Measurements from ENCODE around the gene GUCY1A1.

Gene GUCY1A1

GRCh38 chr4:155706147-155706546, 39.5 kb downstream of the GUCY1A1 start:
- no peak for TF ChIP-seq CTCF (conservative IDR thresholded peaks at IDR 0.05; ENCODE audit: low read depth)
- POLR2A ChIA-PET (ENCODE audit: low non-redundant PET): no interaction called here
- DNase-seq (ENCODE audit: low spot score): no peak
- CTCF ChIA-PET: interaction anchor here (0.6 to 0.7 kb wide), 2 partner anchors 18 to 1345 kb away, joined by 3 read pairs; no protein-coding TSS in a partner anchor
- H3K27ac ChIP-seq: no peak overlapping the region

GRCh38 chr4:155707251-155707650, 40.6 kb downstream of the GUCY1A1 start:
- no peak overlapping the region for H3K27ac ChIP-seq
- CTCF ChIA-PET: interaction anchor here (0.5 kb wide), 1 partner anchor 1744 kb away, joined by 5 read pairs; no protein-coding TSS in a partner anchor
- no peak for TF ChIP-seq CTCF (conservative IDR thresholded peaks at IDR 0.05; ENCODE audit: low read depth)
- POLR2A ChIA-PET (ENCODE audit: low non-redundant PET): interaction anchor here (0.6 kb wide), 1 partner anchor 212 kb away, joined by 3 read pairs; no protein-coding TSS in a partner anchor
- DNase-seq (ENCODE audit: low spot score): no peak

- no peak for TF ChIP-seq CTCF (conservative IDR thresholded peaks at IDR 0.05; ENCODE audit: low read depth)
- POLR2A ChIA-PET (ENCODE audit: low non-redundant PET): no interaction called here
- no peak overlapping the region for H3K27ac ChIP-seq
- no peak for DNase-seq (ENCODE audit: low spot score)
- CTCF ChIA-PET: no interaction called here
Observed at GRCh38 chr4:155708782-155709181, 42.1 kb downstream of the GUCY1A1 start.

GRCh38 chr4:155709918-155710317, 43.3 kb downstream of the GUCY1A1 start:
- H3K27ac ChIP-seq: no peak overlapping the region
- no peak for DNase-seq (ENCODE audit: low spot score)
- no peak for TF ChIP-seq CTCF (conservative IDR thresholded peaks at IDR 0.05; ENCODE audit: low read depth)
- ChIA-PET CTCF (interaction anchor here (0.6 kb wide), 1 partner anchor 8 kb away, joined by 5 read pairs; no protein-coding TSS in a partner anchor), POLR2A (ENCODE audit: low non-redundant PET) (no interaction called here)

- no peak for TF ChIP-seq CTCF (conservative IDR thresholded peaks at IDR 0.05; ENCODE audit: low read depth)
- ChIA-PET CTCF (interaction anchor here (0.7 kb wide), 1 partner anchor 372 kb away, joined by 3 read pairs; no protein-coding TSS in a partner anchor), POLR2A (ENCODE audit: low non-redundant PET) (no interaction called here)
- no peak overlapping the region for H3K27ac ChIP-seq
- no peak for DNase-seq (ENCODE audit: low spot score)
Observed at GRCh38 chr4:155711556-155711955, 44.9 kb downstream of the GUCY1A1 start.

- H3K27ac ChIP-seq: no peak overlapping the region
- POLR2A ChIA-PET (ENCODE audit: low non-redundant PET): no interaction called here
Observed at GRCh38 chr4:155712846-155713245, 46.2 kb downstream of the GUCY1A1 start.

More at GRCh38 chr4:155712846-155713245, 46.2 kb downstream of the GUCY1A1 start:
- no peak for TF ChIP-seq CTCF (conservative IDR thresholded peaks at IDR 0.05; ENCODE audit: low read depth)
- DNase-seq (ENCODE audit: low spot score): no peak
- CTCF ChIA-PET: no interaction called here

Measured in RWPE1 (cell line).